HG02981 (cell line): ENCODE results near the gene SYVN1.
"Not testable (repeated sequence)": the region's sequence is repeated elsewhere in the genome, so short reads cannot be mapped to it uniquely, and the experiment has no call there.

Experiments used
- ATAC-seq: cut with Tn5 transposase; IDR thresholded peaks from one replicate; pipeline ENCODE4 v1.9.1; 2021; ENCODE audit warnings: mild to moderate bottlenecking, moderate library complexity; ENCODE audit not compliant: unreplicated experiment

Gene SYVN1

DNA sequence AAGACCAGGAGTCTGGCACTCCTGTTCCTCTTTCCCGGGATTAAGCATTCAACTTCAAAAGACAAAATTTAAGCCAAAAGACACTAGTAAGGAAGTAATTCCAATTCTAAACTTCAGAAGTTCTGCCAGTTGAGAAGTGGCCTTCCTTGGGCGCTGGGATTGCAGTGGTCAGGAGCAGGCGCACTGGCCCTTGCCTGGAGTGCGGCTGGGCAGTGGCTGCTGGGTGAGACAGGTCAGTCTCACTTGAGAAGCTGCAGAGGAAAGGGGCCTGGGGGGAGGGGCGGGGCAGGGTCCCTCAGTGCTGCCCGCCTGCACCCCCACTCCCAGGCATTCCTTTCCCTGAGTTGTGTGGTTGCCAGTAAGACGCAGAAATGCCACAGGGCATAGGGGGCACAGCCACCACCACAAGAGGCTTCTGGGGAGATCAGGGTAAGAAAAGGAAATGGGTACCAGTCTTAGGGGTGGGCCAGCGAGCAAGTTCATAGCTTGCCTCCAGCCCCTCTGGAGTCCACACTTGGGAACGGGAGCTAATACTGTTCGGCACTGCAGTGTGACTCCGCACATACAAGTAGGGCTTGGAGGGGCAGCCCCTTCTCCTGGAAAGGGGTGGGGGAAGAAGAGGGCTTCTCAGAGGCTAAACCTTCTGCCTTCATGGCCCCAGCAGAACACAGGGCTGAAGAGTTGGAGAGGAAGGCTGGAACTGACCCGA is 6.7 kb downstream of the SYVN1 start:
- no peak for ATAC-seq

DNA sequence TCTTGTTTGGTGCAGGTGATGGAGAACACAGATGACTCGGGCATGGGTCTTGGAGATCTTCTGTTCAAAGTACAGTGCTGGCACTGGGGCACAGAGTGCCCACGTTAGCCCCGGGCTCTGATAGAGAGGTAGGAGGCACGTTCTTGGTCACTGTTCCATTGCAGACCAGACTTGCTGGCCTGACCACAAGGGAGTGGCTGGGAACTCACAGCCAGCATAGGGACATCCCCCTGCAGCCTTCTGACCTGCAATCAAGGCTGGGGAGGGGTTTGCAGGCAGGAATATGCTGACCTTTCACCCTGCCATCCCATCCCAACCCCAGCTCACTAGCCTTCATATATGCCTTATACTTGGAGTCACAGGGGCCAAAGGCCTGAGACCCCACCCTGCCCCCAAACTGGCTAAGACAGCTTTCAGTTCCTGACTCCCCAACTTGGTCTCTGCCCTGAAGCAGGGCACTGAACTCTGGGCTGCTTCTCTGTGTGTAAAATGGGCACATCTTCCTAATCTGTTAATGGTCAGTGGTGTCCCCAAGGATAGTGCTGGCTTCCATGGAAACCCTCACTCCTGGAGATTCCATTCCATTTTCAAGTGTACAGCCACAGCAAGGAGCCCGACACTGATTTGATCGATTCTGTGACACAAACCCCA is 7.6 kb downstream of the SYVN1 start:
- ATAC-seq, result no peak

DNA sequence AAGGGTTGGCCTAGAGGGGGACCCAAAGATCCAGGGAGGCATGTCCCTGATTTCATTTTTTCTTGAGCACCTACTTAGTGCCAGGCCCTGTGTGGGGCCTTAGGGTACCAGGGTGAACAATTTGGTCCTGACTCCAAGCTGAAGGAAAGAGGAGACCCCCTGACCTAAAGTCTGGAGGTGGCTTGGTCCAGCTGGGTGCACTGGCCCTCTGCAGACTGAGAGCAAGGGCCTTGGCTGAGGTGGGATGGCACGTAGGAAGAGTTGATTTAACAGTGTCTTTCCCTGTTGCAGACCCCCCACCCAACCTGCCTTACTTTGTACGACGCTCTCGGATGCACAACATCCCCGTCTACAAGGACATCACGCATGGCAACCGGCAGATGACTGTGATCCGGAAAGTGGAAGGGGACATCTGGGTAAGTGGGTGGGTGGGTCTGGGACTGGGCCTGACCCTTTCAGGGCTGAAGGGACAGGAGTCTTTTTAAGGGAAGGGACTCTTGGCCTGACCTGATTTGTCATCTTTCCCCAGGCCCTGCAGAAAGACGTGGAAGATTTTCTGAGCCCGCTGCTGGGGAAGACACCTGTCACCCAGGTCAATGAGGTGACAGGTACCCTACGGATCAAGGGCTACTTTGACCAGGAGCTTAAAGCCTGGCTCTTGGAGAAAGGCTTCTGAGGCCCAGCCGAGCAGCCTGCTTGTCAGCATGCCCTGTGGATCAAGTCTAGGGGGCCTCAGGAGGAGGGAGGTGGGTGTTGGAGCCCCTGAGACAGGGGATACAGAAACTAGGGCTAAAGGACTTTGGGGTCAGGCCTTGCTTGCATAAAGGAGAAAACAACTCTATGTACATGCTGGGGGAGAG is 8.9 kb downstream of the SYVN1 start:
- ATAC-seq, result no peak

DNA sequence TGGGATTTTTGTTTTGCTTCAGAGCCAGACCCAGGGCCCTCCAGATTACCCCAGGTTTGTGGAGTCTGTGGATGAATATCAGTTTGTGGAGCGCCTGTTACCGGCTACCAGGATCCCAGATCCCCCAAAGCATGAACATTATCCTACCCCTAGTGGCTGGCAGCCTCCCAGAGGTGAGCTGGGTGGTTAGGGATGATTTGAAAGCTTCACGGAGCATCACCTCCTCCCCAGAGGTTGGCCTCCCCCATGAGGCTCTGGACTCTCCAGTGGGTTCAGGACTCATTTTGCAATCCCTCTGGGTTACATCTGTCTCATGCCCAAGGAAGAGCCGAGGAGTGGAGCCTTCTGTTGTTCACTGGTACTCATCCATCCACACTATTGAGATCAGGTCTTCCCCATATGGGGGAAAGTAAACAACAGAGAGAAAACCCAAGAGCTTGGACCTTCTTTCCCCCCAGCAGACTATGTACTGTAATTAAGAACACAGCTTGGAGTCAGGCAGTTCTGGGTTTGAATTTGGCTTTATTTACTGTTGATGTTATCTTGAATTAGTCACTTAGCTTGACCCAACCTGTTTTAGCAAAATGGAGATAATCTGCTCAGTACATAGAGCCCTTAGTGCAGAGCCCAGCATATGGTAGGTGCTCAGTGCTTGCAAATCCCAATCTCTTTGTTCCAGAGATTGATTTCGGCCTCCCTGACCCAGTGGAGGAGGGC is 9.7 kb downstream of the SYVN1 start:
- no peak for ATAC-seq

DNA sequence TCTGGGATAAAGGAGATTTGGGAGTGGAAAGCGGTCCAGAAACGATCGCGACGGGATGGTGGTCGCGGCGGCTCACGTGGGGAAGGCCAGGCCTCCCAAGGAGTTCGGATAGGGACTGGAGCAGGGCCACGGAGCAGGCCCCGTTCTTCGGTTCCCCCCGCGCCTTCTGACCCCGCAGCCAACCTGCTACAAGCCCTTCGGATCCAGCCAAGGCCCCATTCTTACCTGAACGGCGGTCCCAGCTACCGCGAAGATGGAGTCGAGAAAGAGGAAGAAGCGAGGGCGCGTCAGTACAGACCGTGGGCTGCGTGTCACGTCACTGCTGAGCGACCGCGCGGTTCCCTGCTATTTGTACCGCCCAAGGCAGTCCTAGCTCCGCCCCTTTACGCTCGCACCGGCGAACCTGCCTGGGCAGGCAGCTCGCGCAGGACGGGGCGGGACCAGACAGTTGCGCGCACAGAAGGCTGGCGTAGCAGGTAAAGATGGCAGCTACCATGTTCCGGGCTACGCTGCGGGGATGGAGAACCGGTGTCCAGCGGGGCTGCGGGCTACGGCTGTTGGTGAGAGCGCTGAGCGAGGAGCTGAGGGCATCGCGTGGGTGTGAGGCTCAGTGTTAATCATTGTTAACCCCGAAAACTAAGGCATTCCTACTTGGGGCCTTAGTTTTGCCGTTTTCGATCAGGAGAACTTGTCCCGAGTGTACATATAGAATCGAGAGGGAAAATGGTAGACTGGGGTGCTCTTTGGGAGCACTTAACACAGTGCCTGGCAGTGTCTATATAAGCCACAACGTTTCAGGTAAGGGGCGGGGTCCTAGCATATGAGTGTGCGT is 12.2 kb downstream of the SYVN1 start, which contains the start of the genes FAU and MRPL49:
Gene FAU (minus strand): TSS at position 270 of the 832 bp plus-strand sequence. CDS start 321 bp downstream, outside the sequence.
Gene MRPL49 (plus strand): TSS at position 457 of the 832 bp plus-strand sequence. CDS start 26 bp downstream, at position 483.
- peak; percentile 59 for ATAC-seq

DNA sequence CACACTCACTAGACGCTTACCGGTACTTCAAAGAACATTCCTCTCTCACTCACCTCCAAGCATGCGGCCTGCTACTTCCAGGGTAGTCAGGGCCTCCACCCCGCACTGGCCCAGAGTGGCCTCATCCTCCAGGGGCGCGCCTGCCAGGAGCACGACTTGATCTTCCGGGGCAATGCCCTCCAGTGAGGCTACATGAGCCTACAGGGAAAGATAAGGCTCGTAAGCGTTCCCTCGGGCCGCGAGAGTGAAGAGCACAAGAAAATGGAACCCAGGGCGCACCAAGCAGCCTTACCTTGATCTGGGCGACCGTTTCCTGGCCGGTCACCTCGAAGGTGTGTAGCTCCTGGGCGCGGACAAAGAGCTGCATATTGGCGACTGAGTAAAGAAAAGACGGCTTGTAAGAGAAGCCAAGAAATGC is 12.9 kb downstream of the SYVN1 start:
- no peak for ATAC-seq

DNA sequence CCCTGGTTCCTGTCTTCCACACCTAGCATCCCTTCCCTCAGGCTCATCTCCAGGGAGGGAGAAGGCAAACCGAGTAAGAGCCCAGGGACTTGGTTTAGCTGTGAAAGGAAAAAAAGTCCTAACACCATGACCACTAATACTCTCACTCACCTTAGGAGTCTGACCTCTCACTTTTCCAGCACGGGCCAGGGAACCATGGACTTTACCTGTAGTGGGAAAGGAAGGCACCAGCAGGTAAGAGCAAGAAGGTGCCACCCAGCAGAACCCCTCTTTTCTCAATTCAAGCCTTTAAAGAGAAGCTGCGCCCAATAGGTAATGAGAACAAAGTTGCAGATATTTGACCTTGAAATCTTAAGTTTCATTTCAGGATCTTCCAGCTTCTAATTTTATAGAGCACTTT is 13.5 kb downstream of the SYVN1 start:
- ATAC-seq, result no peak

DNA sequence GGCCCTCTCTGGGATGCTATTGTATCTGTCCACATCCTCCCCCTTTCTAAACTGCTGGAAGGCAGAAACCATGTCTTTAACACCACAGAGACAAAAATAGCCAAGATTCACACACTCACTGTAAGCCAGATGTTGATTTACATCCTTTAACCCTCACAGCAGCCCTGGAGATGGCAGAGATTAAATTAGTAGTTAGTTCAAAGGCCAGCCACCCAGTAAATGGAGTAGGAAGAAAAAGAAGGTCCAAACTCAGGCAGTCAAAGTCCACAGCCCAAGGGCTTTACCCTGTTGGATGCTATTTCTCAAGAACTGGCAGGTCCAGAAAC is 14.7 kb downstream of the SYVN1 start:
- no peak for ATAC-seq

DNA sequence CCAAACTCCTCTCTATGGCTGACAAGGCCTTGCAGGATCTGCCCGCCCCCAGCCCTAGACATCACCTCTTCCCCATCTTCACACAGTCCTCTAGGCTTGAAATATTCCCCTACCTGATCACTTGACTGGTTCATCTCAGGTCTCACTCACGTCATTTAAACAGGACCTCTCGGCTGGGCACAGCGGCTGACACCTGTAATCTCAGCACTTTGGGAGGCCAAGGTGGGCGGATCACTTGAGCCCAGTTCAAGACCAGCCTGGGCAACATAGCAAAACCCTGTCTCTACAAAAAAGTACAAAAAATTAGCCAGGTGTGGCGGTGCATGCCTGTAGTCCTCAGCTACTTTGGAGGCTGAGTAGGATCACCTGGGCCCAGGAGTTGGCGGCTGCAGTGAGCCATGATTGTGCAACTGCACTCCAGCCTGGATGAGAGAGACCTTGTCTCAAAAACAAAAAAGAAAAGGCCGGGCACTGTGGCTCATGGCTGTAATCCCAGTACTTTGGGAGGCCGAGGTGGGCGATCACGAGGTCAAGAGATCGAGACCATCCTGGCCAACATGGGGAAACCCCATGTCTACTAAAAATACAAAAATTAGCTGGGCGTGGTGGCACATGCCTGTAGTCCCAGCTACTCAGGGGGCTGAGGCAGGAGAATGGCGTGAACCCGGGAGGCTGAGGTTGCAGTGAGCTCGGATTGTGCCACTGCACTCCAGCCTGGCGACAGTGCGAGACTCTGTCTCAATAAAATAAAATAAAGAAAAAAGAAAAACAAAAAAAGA is 15.2 kb downstream of the SYVN1 start:
- ATAC-seq, result not testable (repeated sequence)

DNA sequence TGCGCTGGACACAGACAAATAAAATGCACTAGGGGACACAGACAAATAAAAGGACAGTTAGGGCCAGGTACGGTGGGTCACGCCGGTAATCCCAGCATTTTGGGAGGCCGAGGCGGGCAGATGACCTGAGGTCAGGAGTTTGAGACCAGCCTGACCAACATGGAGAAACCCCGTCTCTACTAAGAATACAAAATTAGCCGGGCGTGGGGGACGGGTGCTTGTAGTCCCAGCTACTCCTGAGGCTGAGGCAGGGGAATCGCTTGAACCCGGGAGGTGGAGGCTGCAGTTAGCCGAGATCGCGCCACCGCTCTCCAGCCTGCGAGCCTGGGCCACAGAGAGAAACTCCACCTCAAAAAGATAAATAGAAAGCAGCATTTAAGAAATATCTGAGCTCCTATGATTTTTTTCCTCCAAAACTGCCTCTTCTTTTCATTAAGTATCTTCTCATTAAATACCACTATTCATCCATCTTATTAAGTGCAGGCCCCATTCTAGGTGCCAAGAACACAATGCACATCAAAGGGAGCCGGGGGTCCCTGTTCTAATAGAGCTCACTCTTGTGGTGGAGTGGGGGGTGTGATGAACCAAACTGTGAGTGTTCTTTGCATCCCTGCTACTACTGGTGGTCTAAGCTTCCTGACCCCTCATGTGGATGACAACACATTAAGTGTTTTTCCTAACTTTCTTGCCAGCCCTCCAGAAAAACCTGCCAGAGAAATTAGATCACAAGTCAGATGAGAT is 16.1 kb downstream of the SYVN1 start:
- no peak for ATAC-seq

DNA sequence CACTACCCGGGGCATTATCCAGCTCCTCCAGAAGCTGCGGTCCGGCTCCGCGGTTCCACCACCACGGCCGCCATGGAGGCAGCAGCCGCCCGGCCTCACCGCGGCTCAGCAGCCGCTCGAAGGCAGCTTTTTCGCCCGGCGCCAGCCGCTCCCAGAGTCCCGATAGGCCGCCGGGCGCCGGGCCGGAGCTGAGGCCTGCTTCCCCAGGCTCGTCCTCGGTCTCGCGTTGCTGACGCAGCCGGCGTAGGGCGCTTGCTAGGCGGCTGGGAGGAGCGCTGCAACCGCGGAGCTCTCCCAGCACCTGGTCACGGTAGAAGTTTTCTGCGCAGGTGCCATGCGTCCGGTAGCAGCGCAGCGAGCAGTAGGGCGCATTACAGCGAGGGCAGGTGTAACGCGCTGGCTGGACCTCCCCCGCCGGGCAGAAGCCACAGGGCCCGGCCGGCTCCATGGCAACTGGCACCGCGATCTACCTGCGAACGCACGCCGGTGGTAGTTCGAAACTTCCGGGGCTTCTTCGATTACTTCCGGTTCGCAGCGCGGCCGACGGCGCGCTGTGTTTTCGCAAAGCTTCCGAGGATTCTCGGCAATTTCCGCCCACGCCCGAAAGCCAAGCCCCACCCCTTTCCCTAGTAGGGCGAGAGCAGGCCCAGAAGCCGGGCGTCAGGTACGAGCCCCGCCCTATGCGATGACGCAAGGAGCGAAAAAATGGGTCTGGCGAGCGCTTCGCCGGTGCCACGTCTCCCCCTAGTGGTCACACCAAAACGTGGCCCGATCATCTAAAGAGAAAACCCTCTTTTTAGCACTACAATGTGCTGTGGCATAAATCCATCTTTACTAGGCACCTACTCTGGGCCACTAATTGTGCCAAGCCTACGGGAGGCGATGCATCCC is 16.9 kb downstream of the SYVN1 start, which contains the start of gene ZNHIT2:
Gene ZNHIT2 (minus strand): TSS at position 496 of the 891 bp plus-strand sequence. CDS start 48 bp downstream, at position 448.
- ATAC-seq, result peak; percentile 59

DNA sequence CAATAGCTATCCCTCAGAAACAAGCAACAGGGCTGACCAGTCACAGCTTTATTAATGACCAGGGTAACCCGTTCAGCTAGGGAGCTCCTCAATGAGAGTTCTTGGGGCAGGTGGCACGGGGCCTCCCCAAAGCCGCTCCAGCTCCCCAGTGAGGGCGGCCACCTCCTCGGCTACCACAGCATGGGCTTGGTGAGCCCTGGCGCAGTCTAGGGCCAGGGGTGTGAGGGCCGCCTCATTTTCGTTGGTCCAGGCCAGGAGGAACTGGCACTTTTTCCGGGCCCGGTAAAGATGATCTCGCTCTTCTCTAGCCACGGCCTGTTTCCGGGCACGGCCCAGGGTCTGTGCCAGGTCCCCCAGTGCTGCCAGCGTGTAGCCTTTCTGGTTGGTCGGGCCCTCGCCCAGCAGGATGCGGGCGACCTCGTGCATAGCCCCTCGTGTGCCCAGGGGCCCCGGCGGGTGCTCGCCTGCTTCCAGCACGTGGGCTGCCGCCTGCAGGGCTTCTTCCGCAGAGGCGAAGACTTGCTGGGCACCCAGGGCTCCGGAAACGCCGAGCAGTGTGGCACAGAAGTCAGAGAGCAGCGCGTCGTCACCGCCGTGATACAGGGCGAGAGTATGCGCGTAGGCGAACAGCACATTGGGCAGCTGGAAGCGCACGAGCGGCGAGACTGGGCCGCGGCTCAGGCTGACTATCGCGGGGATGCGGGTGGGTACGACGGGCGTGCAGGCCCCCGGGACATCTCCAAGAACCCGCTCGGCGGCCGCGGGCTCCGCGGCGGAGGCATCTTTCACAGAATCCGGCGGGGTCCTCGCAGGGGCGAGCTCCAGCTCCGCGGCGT is 17.7 kb downstream of the SYVN1 start:
- no peak for ATAC-seq

DNA sequence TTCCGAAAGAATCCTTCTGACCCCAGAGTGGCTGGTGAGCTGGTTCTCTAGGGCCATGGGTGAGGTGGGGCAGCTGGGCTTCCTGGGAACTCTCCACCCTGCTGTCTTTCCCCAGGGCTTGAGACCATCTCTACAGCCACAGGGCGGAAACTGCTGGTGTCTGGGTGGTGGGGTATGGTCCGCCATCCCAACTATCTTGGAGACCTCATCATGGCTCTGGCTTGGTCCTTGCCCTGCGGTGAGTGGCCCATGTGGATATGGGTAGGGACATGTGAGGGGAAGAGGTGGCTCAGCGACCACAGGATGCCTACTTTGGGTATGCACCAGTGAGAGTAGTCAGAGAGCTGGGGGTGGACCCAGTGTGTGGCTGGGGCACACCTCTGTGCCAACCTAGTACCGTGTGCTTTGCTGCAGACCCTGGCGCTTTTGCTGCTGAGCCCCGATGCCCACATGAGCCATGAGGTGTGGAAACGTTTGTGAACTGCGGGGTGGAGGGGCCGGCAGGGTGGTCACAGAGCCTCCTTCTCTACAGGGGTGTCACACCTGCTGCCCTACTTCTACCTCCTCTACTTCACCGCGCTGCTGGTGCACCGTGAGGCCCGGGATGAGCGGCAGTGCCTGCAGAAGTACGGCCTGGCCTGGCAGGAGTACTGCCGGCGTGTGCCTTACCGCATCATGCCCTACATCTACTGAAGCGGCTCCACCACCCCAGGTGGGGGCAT is 18.8 kb downstream of the SYVN1 start:
- ATAC-seq, result no peak

DNA sequence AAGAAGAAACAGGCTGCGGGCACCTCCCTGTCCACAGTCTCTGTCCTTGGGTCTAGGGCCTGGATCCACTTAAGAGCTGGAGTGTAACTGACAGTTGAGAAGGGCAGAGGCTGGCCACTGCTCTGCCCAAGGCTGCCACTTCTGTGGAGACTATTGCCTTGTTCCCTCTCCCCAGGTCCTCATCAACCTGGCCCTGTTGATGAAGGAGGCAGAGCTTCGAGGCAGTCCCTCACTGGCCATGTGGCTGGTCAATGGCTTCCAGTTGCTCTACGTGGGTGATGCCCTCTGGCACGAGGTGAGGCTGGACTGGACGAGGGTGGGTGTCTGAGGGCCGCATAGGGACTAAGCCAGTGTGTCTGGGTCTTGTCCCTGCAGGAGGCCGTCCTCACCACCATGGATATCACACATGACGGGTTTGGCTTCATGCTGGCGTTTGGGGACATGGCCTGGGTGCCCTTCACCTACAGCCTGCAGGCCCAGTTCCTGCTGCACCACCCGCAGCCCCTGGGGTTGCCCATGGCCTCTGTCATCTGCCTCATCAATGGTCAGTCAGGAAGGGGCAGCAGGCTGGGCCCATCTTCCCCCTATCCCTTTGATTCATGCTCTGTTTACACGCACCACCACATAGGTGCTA is 19.7 kb downstream of the SYVN1 start:
- no peak for ATAC-seq

DNA sequence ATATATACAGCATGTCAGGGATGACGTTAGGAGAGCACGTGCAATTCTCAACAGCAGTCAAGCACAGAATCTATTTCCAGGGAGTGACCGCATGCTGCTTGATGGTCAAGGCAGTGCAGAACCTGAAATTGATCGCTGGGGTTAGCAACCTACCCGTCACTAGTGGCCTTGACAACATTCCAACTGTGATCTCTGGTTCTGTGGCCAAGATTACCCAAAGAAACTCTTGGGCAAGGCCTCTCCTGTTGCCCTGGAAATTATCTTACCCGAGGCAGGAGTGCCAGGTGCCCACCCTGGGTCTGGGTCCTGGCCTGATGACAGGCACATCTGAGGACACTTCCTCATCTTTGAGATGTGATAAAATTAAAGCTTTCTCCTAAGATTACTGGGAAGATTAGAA is 20.5 kb downstream of the SYVN1 start:
- no peak for ATAC-seq
